Endodermal cell (in vitro differentiated cells): ENCODE data around the gene CFAP97D2. TPM values are rescaled to one million over a fixed set of nuclear protein-coding genes. Genes with fewer than 3 reads are reported as not detected.
A peak's percentile ranks its signal among the peaks of the same experiment; 100 is the strongest.

Experiments
- DNase-seq: peaks from one replicate; pipeline ENCODE4 v3.0.0-alpha.2; 2017
- H3K27ac ChIP-seq: 2 replicates; pipeline ENCODE4 v1.5.1; 2013; ENCODE audit warnings: mild to moderate bottlenecking, low read depth, low read length, moderate library complexity
- H3K27me3 ChIP-seq: 2 replicates; pipeline ENCODE4 v1.6.1; 2013; ENCODE audit warnings: mild to moderate bottlenecking, low read length, moderate library complexity; ENCODE audit not compliant: insufficient read depth, control insufficient read depth, poor library complexity, severe bottlenecking
- H3K36me3 ChIP-seq: 2 replicates; pipeline ENCODE4 v1.7.0; 2013; ENCODE audit warnings: mild to moderate bottlenecking, low read length, moderate library complexity; ENCODE audit not compliant: control insufficient read depth, insufficient read depth
- H3K4me1 ChIP-seq: one replicate; pipeline ENCODE4 v1.7.0; 2013; ENCODE audit warnings: low read length; ENCODE audit not compliant: control insufficient read depth, insufficient read depth
- H3K4me3 ChIP-seq: 2 replicates; pipeline ENCODE4 v1.5.1; 2013; ENCODE audit warnings: mild to moderate bottlenecking, low read length, moderate library complexity
- H3K9ac ChIP-seq: 2 replicates; pipeline ENCODE4 v1.6.1; 2013; ENCODE audit warnings: mild to moderate bottlenecking, low read length, moderate library complexity; ENCODE audit not compliant: poor library complexity, severe bottlenecking; ENCODE audit errors: extremely low read depth
- H3K9me3 ChIP-seq: 2 replicates; pipeline ENCODE4 v1.6.1; 2013; ENCODE audit warnings: mild to moderate bottlenecking, low read length, moderate library complexity; ENCODE audit not compliant: control insufficient read depth
- H3K27ac Mint-ChIP-seq: 2 replicates; pipeline ENCODE4 v1.8.0; 2020; ENCODE audit warnings: mixed read lengths
- H3K27me3 Mint-ChIP-seq: 2 replicates; pipeline ENCODE4 v1.8.0; 2021; ENCODE audit warnings: mild to moderate bottlenecking, mixed read lengths; ENCODE audit not compliant: insufficient read depth
- H3K36me3 Mint-ChIP-seq: 2 replicates; pipeline ENCODE4 v1.8.0; 2020; ENCODE audit warnings: low read depth, mixed read lengths
- H3K4me1 Mint-ChIP-seq: 2 replicates; pipeline ENCODE4 v1.8.0; 2020; ENCODE audit warnings: mixed read lengths
- H3K4me3 Mint-ChIP-seq: 2 replicates; pipeline ENCODE4 v1.8.0; 2020; ENCODE audit warnings: mild to moderate bottlenecking, moderate library complexity, mixed read lengths
- H3K9me3 Mint-ChIP-seq: 2 replicates; pipeline ENCODE4 v1.8.0; 2020; ENCODE audit warnings: mild to moderate bottlenecking, mixed read lengths
- WGBS, 2 experiments: methylation state at CpG; one replicate each; pipeline versions ENCODE4 v1.1.5 to v1.1.7; 2013; ENCODE audit warnings: missing lambda C conversion rate in 2 of 2, mixed read lengths in 1 of 2; ENCODE audit not compliant: insufficient coverage in 1 of 2, insufficient read length in 1 of 2; 5-methylcytosine and 5-hydroxymethylcytosine counted together
- long read RNA-seq, 4 experiments: library from polyadenylated mRNA in 2 of 4; library from RNA in 1 of 4; library from capped mRNA in 1 of 4; stranded (forward) in 3 of 4; unstranded in 1 of 4; transcript quantifications; one replicate each; pipeline ENCODE4 v2.0.0, GENCODE V29; 2020 to 2021; ENCODE audit warnings: inconsistent platforms in 1 of 4
- polyA plus RNA-seq, 2 experiments: library from polyadenylated mRNA; stranded (reverse); fragments of 50-300 nt; gene quantifications; one replicate each; pipeline ENCODE4 v1.2.3, GENCODE V29; 2013
- total RNA-seq, 2 donors: library from RNA; stranded (reverse); fragmentation: NEBNext Ultra II Directional in 1 of 2; extraction: Animal tissue kit (Norgen Biotek cat#: 25700) in 1 of 2; gene quantifications; 2 replicates in 1 of 2; 3 replicates in 1 of 2; pipeline ENCODE4 v1.2.1, GENCODE V29; 2021
- TF ChIP-seq, protein P1 (sequence below): fragments of 200-600 bp; sonication (generic); conservative IDR thresholded peaks from 2 replicates; pipeline ENCODE4 v1.5.0; 2021; ENCODE audit warnings: antibody characterized with exemption, mild to moderate bottlenecking

The CFAP97D2 gene
- total RNA-seq = not detected
- not detected for polyA plus RNA-seq (2013, experiment 1 of 2)
- not detected for polyA plus RNA-seq (2013, experiment 2 of 2)
- long read RNA-seq, experiment 1 = 0 reads
- long read RNA-seq, experiment 2 = 0 reads
- long read RNA-seq, experiment 3 = 0 reads
- long read RNA-seq, experiment 4 = 0 reads

DNA sequence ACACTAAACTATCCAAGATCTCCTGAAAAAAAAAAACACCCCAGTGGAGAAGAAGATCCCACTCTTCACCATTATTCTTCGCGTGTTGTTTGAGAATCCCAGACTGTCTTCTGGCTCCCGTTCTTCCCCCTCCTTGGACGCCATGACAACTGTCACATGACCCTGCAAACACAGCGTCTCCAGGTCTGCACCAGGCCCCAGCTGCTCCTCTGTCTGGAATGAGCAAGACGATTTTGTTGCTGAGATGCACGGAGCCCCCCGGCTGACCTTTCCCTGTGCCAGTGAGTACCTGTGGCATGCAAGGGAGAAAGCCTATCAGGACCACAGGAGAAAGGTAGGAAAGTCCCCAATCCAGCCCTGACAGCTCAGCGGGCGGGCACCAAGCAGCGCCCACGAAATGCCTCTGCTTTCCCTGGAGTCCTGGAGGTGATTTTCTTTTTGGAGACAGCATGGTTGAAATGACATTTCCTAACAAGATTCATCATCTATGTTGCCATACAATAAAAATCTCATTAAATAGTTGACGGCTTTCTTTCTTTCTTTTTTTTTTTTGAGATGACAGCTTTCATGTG, at the start of gene CFAP97D2:
Gene CFAP97D2, plus strand, starts transcription at position 171 of the 572 bp plus-strand sequence. Its CDS starts 74 bp downstream, at position 245.
- H3K27me3 Mint-ChIP-seq = peaks cover 4% of the 10 kb centered on the region
- Histone ChIP-seq H3K36me3 (no peaks in the 10 kb centered on the region), H3K9ac (no peak within 1 kb of the TSS), H3K4me3 (no peak within 1 kb of the TSS), H3K27ac (no peak within 1 kb of the TSS), H3K27me3 (no peaks in the 10 kb centered on the region), H3K4me1 (no peaks in the 10 kb centered on the region), H3K9me3 (no peaks in the 10 kb centered on the region)
- no peak for DNase-seq
- H3K36me3 Mint-ChIP-seq = no peaks in the 10 kb centered on the region
- no peaks in the 10 kb centered on the region for H3K4me1 Mint-ChIP-seq
- H3K4me3 Mint-ChIP-seq = no peak within 1 kb of the TSS
- TF ChIP-seq, protein P1, sequence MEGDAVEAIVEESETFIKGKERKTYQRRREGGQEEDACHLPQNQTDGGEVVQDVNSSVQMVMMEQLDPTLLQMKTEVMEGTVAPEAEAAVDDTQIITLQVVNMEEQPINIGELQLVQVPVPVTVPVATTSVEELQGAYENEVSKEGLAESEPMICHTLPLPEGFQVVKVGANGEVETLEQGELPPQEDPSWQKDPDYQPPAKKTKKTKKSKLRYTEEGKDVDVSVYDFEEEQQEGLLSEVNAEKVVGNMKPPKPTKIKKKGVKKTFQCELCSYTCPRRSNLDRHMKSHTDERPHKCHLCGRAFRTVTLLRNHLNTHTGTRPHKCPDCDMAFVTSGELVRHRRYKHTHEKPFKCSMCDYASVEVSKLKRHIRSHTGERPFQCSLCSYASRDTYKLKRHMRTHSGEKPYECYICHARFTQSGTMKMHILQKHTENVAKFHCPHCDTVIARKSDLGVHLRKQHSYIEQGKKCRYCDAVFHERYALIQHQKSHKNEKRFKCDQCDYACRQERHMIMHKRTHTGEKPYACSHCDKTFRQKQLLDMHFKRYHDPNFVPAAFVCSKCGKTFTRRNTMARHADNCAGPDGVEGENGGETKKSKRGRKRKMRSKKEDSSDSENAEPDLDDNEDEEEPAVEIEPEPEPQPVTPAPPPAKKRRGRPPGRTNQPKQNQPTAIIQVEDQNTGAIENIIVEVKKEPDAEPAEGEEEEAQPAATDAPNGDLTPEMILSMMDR = no peak
- H3K27ac Mint-ChIP-seq = no peak within 1 kb of the TSS
- H3K9me3 Mint-ChIP-seq = no peaks in the 10 kb centered on the region
- 79 to 84% methylated on average over 13 of the region's 13 CpGs for WGBS, 2 experiments

DNA sequence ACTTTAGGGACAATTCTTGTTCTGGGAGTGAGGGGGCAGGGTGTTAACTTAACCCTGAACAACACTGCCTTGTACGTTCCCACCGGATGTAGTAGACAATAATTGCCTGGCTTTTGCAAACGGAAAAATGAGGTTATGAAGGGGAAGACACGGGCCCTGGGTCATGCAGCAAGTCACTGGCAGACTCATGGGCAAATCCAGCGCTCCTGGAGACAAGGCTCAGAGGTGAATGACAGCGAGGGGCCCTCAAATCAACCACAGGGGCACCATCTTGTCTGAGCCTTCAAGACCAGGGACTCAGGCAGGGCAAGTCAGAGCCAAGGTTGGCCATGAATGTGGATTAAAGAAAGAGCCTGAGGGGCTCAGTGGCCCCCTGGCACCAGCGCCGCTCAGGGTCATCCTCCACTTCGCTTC, 49.4 kb upstream of the CFAP97D2 start:
- H3K27ac ChIP-seq = no peak overlapping the region
- 80 to 88% methylated on average over 6 to 9 of the region's 9 CpGs for WGBS, 2 experiments
- no peak overlapping the region for H3K27ac Mint-ChIP-seq

DNA sequence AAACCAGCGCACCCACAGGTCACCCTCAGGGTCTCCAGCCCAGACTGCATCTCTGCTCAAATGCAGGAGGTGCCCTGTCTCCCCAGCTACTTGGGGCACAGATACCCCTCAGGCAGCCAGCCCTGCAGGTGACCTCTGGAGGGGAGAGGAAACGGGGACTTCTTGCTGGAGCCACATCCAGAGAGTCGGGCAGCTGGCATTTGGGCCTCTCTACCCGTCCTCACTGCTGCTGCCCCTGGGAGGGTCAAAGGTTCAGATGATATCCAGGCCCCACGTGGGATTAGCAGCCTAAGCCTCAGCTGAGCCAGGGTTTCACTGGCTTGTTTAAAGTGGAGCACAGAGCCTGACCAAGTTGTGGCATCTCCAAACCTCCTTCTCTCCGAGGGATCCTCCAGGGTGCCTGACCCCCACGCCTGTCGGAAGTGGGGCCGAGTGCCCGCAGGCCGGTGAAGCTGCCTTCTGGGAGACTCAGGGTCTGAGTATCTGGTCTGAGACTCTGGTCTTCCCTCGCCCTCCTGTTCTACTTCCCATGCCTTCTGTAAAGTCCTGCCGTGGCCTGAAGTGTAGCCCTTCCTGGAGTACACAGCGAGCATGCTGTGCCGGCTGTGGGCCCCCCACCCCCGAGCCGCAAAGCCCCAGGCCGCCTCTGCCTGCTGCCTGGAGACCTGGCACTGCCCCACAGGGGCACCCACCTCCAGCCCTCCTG, 48.8 kb upstream of the CFAP97D2 start:
- Mint-ChIP-seq H3K4me3 (peak overlapping the region; percentile 85), H3K9me3 (no peaks in the 10 kb centered on the region), H3K36me3 (no peaks in the 10 kb centered on the region), H3K27me3 (peaks cover 4% of the 10 kb centered on the region), H3K27ac (no peak overlapping the region), H3K4me1 (peaks cover 38% of the 10 kb centered on the region)
- Histone ChIP-seq H3K36me3 (no peaks in the 10 kb centered on the region), H3K9ac (no peak overlapping the region), H3K4me1 (peaks cover 12% of the 10 kb centered on the region), H3K27me3 (peaks cover 6% of the 10 kb centered on the region), H3K9me3 (no peaks in the 10 kb centered on the region), H3K27ac (peak overlapping the region; percentile 34), H3K4me3 (no peak overlapping the region)
- WGBS, 2 experiments = 61 to 67% methylated on average over 7 to 18 of the region's 18 CpGs
- peak; percentile 51 for DNase-seq
- TF ChIP-seq, protein P1 = no peak

More for the DNA sequence above, 49.4 kb upstream of the CFAP97D2 start:
- DNase-seq = no peak
- Histone ChIP-seq H3K4me1 (peaks cover 12% of the 10 kb centered on the region), H3K36me3 (no peaks in the 10 kb centered on the region), H3K9me3 (no peaks in the 10 kb centered on the region), H3K4me3 (no peak overlapping the region), H3K27me3 (peaks cover 6% of the 10 kb centered on the region), H3K9ac (no peak overlapping the region)
- TF ChIP-seq, protein P1 = no peak
- H3K27me3 Mint-ChIP-seq = peaks cover 4% of the 10 kb centered on the region
- H3K4me3 Mint-ChIP-seq = no peak overlapping the region
- H3K4me1 Mint-ChIP-seq = peaks cover 34% of the 10 kb centered on the region
- no peaks in the 10 kb centered on the region for H3K36me3 Mint-ChIP-seq
- no peaks in the 10 kb centered on the region for H3K9me3 Mint-ChIP-seq
